BJ (cell line): ENCODE results near the gene UBE2L6. TPM values are rescaled to one million over a fixed set of nuclear protein-coding genes. Genes with fewer than 3 reads are reported as not detected.
"Not testable (repeated sequence)": the region's sequence is repeated elsewhere in the genome, so short reads cannot be mapped to it uniquely, and the experiment has no call there.

Experiments
- CTCF ChIA-PET: fragments of 350-600 bp; formaldehyde crosslinking; extraction: SDS; loops from one replicate; lab custom pipeline; 2021; ENCODE audit warnings: antibody characterized with exemption, inconsistent platforms; lab: Yijun Ruan, JAX
- POLR2A ChIA-PET: fragments of 300-600 bp; sonication (Branson Sonifier 250); formaldehyde crosslinking; extraction: SDS; loops from one replicate; lab custom pipeline; 2021; ENCODE audit warnings: antibody characterized with exemption; lab: Charles Lee
- DNase-seq: peaks from one replicate; pipeline ENCODE4 v3.0.0-alpha.2; 2011; ENCODE audit warnings: low read depth
- H3K27me3 ChIP-seq: 2 replicates; pipeline ENCODE4 v1.6.0; 2011; ENCODE audit warnings: low read length; ENCODE audit not compliant: control insufficient read depth, insufficient read depth
- H3K36me3 ChIP-seq: 2 replicates; pipeline ENCODE4 v1.5.1; 2011; ENCODE audit warnings: low read length; ENCODE audit not compliant: control insufficient read depth, insufficient read depth
- H3K4me3 ChIP-seq: 2 replicates; pipeline ENCODE4 v1.5.1; 2011; ENCODE audit warnings: low read depth, mild to moderate bottlenecking, control low read depth, low read length
- CTCF ChIP-seq: IDR thresholded peaks from 2 replicates; pipeline ENCODE4 v1.5.1; 2011; ENCODE audit warnings: low read depth, mild to moderate bottlenecking, control low read depth, inconsistent platforms, low read length, moderate library complexity; ENCODE audit not compliant: insufficient read depth
- polyA plus RNA-seq: library from polyadenylated mRNA; depleted of rRNA; stranded (reverse); fragments of >200 nt; gene quantifications from 2 replicates; pipeline ENCODE4 v1.2.3, GENCODE V29; 2011

Gene UBE2L6
- polyA plus RNA-seq, 1 experiment = 67.0 TPM

GRCh38 chr11:57536947-57537619 lies 30.4 kb downstream of the UBE2L6 start, which contains the start of gene SMTNL1:
Gene SMTNL1 (plus strand): TSS chr11:57537595. CDS start chr11:57542643, 5,048 bp downstream.
- TF ChIP-seq CTCF = no peak
- Histone ChIP-seq H3K4me3 (no peak within 1 kb of the TSS), H3K27me3 (peaks cover 3% of the 10 kb centered on the region; the same call in 1 of the 2 replicates), H3K36me3 (no peaks in the 10 kb centered on the region)
- CTCF ChIA-PET = interaction anchor here (0.5 to 1.7 kb wide), 3 partner anchors 10 to 167 kb away, joined by 3 to 7 read pairs (median 3); no protein-coding TSS in a partner anchor
- POLR2A ChIA-PET = no interaction called here
- DNase-seq = no peak

- H3K27me3 ChIP-seq, H3K36me3 ChIP-seq, DNase-seq, H3K4me3 ChIP-seq: not testable (repeated sequence)
- ChIA-PET POLR2A (interaction anchor here (0.7 kb wide), 1 partner anchor 110 kb away, joined by 3 read pairs; no protein-coding TSS in a partner anchor), CTCF (interaction anchor here (1.1 to 1.4 kb wide), 4 partner anchors 33 to 266 kb away, joined by 3 to 6 read pairs (median 4); partner anchors contain the start of gene UBE2L6)
These were observed 33.0 kb downstream of the UBE2L6 start for GRCh38 chr11:57534449-57534848.

- no peak for TF ChIP-seq CTCF
- peak; percentile 91 for DNase-seq
- ChIA-PET CTCF (interaction anchor here (1.4 to 12.6 kb wide), 4 partner anchors 12 to 114 kb away, joined by 3 to 182 read pairs (median 76); no protein-coding TSS in a partner anchor), POLR2A (no interaction called here)
- Histone ChIP-seq H3K27me3 (no peaks in the 10 kb centered on the region), H3K4me3 (peak within 1 kb of the TSS; percentile 91), H3K36me3 (peaks cover 2% of the 10 kb centered on the region; the same call in 1 of the 2 replicates)
These were observed 36.6 kb downstream of the UBE2L6 start, which contains the start of gene TIMM10 for GRCh38 chr11:57530596-57531507. Gene TIMM10 (minus strand): TSS chr11:57530754. CDS start chr11:57530189, 565 bp downstream.

- Histone ChIP-seq H3K36me3 (peaks cover 2% of the 10 kb centered on the region; the same call in 1 of the 2 replicates), H3K27me3 (no peaks in the 10 kb centered on the region), H3K4me3 (peak overlapping the region; percentile 91)
- DNase-seq = no peak
- POLR2A ChIA-PET = no interaction called here
- CTCF ChIA-PET = interaction anchor here (0.6 to 12.6 kb wide), 4 partner anchors 36 to 181 kb away, joined by 3 to 182 read pairs (median 92); no protein-coding TSS in a partner anchor
- no peak for TF ChIP-seq CTCF
These were observed 37.3 kb downstream of the UBE2L6 start for GRCh38 chr11:57530215-57530595.

GRCh38 chr11:57529012-57529411 lies 38.5 kb downstream of the UBE2L6 start:
- CTCF ChIA-PET = interaction anchor here (0.6 to 12.6 kb wide), 8 partner anchors 12 to 180 kb away, joined by 3 to 182 read pairs (median 24); partner anchors contain the start of genes SLC43A1 and UBE2L6
- H3K27me3 ChIP-seq = no peaks in the 10 kb centered on the region
- no peak for TF ChIP-seq CTCF
- peaks cover 2% of the 10 kb centered on the region; the same call in 1 of the 2 replicates for H3K36me3 ChIP-seq
- H3K4me3 ChIP-seq = no peak overlapping the region
- POLR2A ChIA-PET = interaction anchor here (0.6 kb wide), 1 partner anchor 246 kb away, joined by 3 read pairs; no protein-coding TSS in a partner anchor
- no peak for DNase-seq
